Ramos (cell line): ENCODE measurements around the gene MAP2K3.

Experiments used
- in situ Hi-C: fragments of 300-500 bp; cut with MboI; formaldehyde crosslinking; loops from one replicate; pipeline ENCODE4 v1.14.3; 2022; ENCODE audit warnings: low sequenced_read_pairs; ENCODE audit not compliant: unreplicated experiment

MAP2K3 gene

DNA sequence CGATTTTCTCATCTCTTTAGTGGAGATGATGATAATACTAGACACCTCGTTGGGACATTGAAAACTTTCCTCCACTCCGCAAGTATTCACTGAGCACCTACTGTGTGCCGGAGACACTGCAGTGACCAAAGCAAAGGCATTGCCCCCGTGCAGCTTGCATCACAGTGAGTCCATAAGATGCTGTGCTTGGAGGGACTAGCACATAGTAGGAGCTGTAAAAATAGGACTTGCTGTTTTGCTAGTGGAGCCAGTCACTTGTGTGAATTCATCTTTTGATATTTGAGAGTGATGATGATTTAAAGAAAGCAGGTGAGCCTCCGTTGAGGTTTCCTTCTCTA is 5.3 kb upstream of the MAP2K3 start:
- in situ Hi-C loops = loop anchor here (10.0 kb wide), 1 partner anchor 154 kb away; the partner anchor contains the start of gene DHRS7B

DNA sequence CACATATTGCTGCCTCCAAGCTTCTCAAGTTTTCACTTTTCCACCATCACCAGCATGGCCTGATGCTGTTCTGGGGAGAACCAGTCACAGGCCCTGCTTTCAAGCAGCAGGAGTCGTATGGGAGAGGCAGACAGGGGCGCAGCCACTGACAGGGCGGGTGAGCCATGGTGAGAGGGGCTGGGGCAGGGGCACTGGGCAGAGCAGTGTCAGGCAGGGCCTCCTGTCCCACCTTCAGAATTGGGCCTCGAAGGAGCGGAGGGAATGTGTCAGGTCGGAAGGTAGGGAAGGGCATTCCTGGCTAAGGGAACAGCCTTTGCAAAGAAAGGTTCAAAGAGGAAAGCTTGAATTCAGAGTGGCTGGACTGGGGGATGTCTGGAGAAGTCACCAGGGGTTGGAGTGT is 4.9 kb upstream of the MAP2K3 start:
- in situ Hi-C loops = loop anchor here (10.0 kb wide), 1 partner anchor 155 kb away; the partner anchor contains the start of gene DHRS7B

DNA sequence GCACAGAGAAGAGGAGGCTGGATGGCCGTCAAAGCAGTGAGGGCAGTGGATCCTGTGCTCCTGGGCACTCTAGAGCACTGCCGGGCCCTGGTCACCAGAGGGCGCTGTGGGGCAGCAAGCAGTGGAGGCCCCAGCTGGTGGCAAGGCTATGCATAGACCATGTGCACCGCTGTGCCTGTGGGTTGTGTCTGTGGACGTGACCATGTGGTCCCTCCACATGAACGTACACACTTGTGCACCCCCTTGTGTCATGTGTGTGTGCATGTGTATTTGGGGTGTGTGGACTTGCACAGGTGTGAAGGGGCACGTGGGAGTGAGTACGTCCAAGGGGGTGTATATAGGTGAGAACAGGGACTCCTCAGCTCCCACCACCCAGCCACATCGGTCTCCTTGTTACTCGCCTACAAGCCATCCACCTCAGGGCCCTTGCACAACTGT is 4.4 kb upstream of the MAP2K3 start:
- in situ Hi-C loops = loop anchor here (5.0 kb wide), 1 partner anchor 232 kb away; no protein-coding TSS in a partner anchor

DNA sequence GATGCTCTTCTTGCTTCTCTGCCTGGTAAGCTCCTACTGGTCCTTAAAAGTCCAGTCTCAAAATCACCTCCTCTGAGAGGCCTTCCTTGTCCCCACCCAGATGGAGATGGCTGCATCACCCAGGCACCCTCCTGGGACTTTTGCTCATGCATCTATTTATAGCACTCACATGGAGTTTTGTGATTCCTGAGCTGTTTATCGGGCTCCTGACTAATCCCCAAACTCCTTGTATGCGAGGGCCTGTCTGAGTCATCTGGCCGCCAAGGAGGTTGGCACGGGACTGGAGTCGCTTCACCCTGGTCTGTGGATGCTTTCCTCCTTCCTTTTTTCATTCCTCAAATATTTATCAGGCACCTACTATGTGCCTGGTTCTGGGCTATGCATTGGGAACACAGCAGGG is 2.3 kb upstream of the MAP2K3 start:
- in situ Hi-C loops = loop anchor here (5.0 kb wide), 1 partner anchor 230 kb away; no protein-coding TSS in a partner anchor

DNA sequence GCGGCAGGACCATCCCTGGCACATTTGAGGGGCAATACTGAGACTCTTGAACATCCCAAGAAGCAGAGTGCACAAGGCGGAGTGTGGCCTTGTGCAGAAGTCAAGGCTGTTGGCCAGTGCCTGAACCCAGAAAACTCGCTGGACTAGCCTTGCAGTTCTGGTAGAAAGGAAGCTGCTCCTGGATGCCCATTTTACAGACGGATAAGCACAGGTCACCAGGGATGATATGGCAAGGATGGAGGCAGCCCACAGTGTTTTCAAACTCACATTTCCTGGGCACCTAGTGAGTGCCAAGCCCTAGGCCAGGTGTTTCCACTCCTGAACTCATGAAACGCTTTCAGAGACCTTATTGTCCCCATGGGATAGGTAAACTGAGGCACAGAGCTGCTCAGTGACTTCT is 1.7 kb upstream of the MAP2K3 start:
- in situ Hi-C loops = loop anchor here (5.0 kb wide), 1 partner anchor 229 kb away; no protein-coding TSS in a partner anchor

DNA sequence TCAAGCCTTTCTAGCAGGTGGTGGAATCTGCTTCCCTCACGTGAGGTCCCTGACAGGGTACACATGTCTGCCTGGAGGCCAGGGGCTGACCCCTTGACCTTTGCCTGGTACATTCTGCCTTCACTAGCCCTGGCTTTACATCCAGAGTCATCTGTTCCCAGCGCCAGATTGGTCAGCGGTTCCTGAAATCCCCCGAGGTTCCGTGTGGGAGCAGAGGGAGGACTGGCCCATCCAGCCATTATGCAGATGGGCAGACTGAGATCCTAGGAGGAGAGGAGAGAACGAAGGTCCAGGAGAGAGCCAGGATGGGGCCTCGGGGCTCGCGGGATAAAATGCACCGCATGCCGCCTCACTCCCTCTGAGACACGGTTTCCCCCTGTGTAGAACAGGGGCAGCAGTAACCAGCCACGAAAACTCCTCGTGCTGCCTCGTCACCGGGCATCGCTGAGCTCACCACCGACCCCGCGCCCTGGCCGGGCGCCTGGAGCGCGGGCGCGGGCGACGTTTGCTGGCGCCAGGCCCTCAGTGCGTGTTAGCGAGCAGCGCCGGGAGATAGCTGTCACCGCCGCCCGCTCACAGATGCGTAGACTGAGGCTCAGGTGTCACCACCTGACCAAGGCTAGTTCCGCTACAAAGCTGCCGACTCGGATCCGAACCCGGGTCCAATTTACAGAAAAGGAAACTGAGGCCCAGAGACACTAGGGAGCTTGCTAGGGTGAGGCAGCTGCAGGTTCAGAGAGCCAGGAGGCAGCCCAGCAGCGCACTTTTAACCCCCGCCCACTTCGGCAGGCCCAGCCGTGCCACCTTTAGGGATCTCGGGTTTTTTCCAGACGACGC is 811 bp upstream of the MAP2K3 start:
- in situ Hi-C loops = loop anchor here (5.0 kb wide), 1 partner anchor 229 kb away; no protein-coding TSS in a partner anchor

DNA sequence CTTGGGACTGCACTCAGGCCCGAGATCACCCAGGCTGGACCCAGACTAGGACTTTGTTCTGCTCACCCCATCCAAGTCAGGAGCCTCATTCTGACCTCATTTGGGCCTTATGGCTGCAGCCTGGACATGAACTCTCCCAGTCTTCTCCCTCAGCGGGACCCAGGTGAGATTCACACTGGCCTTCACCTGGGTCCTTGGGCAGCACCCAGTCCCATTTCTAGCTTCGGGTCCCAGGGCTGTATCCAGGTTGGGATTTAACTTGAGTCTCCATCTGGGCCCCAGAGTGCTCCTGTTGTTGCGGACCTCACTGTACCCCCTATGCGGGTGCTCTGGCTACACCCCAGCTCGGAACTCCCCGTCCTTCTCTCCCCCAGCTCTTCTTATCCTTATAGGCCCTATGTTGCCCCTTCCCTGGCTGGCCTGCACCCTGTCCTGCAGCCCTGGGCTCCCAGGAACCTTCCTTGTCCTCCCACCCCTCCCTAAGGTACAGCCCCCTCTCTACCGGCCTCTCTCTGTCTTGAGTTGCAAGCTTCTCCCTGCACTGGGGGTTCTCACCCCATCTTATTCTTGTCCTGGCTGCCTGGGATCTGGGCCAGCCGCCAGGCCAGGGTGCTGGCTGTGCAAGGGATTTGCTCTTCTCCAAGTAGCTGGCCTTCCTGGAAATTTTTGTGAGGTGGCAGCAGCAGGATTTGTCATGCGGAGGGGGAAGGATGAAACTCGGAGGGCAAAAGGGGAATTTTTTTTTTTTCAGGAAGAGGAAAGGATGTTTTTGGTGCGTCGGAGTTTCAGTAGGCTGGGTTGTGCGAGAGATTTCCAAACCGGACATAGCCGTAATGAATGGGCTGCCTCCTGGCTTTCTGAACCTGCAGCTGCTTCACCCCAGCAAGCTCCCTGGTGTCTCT is 904 bp downstream of the MAP2K3 start:
- in situ Hi-C loops = no loop called here

DNA sequence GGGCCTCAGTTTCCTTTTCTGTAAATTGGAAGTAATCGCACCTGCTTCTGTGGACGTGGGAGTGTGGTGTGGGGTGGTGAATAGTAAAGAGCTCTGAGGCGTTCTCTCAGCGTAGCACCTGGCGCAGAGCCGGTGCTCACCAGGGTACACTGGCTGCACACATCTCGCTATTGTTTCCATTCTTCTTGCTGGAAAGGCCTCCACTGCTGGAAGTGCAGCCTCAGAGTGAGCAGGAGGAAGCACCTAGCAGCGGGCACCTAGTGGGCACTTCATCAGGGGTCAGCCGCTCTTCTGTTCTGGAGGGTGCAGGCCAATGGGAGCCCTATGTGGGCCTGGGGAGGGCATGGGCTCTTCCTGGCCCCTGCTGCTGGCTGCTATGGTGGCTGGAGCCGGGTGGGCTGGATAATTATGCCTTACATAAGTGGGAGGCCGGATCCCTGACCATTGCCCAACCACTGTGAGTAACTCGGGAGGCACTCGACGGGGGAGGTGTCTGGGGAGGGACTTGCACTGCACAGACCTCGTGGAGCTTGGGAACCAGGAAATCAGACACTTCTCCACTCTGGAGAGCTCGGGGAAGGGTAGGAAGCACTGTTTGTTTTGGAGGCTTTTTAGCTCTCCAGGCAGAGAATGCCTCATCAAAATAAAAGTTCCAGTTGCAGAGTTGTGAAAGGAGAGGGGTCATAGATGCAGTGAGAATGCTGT is 1.7 kb downstream of the MAP2K3 start:
- in situ Hi-C loops = no loop called here

DNA sequence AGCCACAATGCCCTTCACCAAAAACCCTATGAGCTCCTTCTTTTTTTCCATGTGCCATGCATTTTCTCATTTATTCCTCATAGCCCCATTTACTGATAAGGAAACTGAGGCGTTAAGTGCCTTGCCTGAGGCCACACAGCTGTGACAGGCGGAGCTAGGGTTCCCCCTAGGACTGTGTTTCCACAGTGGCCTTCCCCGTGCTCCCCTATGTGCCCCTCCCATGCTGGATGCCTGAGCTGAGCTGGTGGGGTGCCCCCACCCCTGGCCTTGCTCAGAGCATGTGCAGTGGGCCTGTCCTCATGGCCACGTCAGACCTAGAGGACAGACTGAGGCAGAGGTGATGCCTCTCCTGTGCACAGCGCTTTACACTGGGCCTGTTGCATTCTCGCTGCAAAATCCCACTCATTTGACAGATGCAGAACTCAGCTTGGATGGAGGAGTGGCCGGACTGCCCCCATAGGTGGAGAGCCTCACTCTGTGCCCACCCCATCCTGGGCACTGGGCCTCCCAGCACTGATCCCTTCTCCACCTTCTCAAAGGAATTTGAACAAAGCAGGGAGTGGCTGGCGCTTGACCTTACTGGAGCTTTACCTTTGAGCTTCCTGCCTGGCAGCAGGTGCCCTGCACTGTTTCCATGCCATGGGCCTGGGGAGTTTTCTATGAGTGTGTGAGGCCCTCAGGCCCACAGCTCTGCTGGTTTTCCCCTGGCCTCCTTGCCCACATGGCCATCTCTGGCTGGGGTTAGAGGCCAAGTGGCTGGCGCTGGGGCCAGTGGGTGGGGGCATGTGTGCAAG is 2.6 kb downstream of the MAP2K3 start:
- in situ Hi-C loops = no loop called here

DNA sequence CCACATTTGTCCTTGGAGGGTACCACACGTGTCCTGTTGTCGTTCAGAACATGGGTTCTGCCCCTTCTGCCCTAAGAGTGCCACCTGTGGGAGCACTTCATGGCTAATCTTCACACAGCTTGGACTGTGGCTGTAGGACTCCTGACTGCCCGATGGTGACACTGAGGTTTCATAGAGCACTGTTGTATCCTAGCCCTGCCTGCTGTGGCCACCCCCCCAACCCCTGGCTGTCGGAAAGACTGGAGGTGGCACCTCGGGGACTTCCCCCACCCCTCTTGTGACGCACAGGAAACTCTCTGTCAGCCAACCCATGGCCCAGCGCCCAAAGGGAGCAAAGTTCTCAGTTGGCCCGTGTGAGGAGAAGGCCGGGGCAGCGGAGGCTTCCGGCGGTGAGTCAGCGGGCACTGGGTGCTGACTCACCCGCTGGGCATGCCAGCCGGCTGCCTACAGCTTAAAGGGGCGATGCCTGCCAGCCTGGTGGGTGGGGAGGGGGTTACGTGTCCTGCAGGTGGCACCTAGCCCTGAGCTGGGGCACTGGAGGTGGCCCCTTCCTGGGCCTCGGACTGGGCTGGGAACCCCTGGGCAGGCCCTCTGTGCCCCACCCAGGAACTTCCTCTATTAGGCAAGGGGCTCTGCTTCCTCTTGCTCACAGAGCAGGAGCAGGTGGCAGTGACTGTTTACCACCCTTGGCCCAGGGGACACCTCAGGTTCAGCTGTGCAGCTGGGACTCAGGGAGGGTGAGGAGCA is 3.4 kb downstream of the MAP2K3 start:
- in situ Hi-C loops = no loop called here

DNA sequence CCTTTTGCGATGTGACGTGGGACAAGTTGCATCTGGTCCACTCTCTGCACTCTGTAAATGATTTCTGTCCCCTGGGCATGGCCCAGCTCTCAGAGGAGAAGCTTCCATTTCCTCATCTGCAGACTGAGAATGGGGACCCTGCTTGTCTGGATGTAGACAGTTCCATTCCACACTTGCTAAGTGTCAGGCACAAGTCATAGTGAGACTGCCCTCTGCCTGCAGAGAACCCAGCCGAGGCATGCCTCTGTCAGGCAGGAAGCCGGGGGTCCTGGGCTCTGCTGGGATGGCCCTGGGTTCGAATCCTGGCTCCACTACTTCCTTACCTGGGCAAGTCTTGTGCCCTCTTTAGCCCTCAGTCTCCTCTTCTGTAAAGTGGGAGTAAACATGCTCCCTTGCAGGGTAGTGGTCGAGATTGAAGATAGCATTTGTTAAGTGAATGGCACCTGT is 4.1 kb downstream of the MAP2K3 start:
- in situ Hi-C loops = no loop called here

DNA sequence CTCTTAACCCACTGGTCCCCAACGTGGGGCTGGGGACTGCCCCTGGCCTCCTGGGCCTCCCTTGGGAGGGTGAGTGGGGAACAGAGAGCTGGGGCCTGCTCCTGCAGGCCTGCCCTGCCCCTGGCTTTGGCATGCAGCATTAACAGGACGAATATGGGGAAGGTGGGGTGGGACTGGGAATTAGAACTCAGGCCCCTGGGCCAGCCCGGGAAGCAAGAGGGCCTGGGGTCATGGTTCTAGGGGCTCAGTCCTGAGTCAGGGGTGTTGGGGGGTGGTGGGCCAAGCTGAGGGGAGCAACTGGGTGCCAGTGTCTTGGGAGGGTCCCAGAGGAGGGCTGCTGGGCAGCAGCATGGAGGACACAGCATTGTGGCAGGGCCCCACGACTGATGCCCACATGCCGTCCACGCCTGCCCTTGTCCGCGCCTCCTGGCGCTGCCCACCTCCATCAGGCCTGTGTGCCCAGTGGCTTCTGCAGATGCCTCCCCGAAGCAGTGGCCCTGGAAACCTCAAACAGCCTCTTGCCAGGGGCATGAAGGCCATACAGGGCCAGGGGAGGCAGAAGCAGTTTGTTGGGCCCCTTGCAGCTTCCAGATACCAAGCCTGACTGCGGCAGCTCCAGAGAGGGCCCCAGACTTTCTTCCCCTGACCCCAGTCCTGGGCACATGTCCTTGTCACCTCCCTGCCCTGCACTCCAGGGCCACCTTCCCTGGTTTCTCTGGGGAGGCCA is 4.8 kb downstream of the MAP2K3 start:
- in situ Hi-C loops = no loop called here

DNA sequence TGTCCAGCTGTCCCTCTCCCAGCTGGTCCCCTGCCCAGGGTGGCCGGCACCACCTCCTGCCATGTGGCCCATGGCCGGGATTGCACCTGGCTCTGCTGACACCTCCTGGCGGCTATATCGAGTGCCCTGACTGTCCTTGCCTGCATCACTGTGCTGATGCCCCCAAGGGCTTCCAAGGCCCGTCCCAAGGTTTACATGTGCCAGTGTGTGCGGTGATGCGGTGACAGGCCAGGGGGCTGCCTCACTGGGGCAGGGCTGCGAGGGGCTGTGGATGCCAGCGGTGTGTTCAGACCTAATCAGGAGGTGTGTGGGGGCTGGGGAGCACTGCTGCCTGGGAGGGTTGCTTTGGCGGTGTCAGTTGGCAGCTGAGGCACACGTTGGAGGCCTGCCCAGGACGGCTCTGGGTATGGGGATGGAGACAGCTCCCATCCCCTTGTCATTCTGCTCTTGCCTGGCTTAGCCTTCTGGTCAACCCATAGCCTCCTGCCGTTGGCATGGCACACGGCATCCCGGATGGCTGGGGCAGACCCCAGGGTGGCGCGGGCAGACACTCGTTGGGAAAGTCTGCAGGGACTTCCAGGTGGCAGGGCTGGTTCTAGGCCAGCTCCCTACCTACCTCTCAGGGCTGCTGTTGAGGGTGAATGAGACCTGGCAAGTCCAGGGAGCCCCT is 5.5 kb downstream of the MAP2K3 start:
- in situ Hi-C loops = no loop called here

DNA sequence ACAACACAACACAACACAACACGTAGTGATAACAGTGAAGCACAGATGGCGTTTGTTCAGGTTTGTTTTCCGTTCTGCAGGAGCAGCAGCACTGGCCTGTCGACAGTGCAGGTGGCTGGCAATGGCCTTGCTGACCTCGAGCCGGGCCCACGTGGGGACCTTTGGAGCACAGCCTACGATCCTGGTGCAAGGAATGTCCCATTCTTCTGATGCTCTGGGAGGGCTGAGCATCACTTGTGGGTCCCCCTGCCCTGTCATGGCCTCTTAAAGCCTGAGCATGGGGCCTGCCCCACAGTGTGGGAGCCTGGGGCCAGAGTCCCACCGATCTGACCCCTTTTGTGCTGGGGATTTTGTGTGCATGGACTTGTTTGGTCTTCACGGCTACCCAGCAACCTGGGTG is 6.8 kb downstream of the MAP2K3 start:
- in situ Hi-C loops = no loop called here

DNA sequence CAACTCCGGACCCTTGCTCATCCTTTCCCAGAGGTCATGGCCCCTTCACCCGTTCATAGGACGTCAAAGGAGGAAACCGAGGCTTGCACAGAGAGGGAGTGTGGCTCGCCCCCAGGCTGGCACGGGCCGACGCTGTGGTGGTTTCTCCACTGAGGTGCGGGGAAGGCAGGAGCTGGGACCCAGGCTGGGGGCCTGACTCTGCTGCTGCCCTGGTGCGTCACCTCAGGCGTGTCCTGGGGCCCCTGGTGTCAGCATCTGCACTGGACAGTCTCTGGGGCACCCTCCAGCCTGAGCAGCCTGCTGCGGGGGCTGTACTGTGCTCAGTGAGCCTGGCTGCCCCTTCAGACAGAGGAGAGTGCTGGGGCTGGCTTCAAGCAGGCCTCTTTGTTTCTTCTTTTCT is 7.4 kb downstream of the MAP2K3 start:
- in situ Hi-C loops = no loop called here

DNA sequence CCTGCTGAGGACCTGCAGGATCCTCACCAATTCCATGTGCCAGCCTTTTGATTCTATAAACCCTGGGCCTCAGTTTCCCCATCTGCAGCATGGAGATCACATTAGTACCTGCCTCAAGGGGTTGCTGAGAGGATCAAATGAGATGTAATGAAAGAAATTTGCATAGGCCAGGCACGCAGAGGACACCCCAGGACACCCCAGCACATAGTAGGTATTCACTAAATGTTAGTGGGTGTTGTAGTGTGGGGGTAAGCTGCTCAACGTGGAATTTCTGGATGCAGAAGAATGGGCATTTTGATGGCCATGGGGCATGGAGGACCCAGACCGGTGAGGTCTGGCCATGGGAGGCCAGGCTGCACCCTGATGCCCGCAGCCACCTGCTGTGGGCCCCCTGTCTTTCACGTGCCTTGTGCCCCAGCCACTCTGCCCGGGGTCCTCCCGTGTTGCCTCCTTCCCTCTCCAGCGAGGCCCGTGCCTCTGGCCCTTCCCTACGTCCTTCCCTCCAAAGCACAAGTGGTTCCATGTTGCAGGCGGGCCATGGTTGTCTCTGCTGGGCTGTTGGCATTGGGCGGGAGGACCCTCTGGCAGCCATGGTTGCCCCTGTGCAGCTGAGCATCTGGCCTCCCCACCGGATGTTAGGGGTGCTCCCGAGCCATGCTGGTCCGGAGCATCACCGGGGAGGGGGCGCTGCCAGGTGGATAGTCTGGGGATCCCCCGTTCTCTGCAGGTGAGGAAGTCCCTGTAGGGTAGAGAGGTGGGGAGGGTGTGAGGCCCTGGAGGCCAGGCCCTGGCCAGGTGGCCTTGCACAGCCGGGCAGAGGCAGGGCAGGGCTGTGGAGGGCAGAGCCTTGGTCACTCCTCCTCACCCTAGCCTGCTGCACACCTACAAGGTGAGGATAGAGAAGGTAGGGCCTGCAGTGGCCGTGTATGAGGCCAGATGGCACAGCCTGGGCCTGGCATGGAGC is 8.6 kb downstream of the MAP2K3 start:
- in situ Hi-C loops = no loop called here

DNA sequence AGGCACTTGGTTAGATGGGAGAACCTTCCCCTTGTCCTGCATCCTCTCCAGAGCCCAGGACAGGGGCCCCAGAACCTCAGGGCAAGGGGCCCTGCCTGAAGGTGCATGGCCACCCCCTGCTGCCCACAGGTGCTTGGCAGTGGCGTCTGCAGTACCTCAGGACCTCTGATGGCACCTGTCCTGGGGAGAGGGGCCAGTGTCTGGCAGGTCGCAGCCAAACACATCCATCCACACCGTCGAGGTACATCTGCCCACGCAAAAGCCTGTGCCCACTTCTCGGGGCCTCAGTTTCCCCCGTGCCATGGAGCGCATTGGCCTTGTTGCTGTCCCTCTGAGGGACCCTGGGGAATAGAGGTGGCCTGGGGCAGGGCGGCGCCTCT is 9.3 kb downstream of the MAP2K3 start:
- in situ Hi-C loops = no loop called here
